Stimulated activated CD4-positive, alpha-beta T cell treated with anti-CD3 and anti-CD28 coated beads, Interleukin-1b, Interleukin-23, amount 100 ng/mL, for 4 hours (primary cell): ENCODE measurements around the gene CDC42BPG.

Experiments
- DNase-seq, 2 donors: peaks; one replicate each; pipeline ENCODE4 v3.0.0-alpha.2; 2020; ENCODE audit warnings: low read depth in 2 of 2

The CDC42BPG gene, protein sequence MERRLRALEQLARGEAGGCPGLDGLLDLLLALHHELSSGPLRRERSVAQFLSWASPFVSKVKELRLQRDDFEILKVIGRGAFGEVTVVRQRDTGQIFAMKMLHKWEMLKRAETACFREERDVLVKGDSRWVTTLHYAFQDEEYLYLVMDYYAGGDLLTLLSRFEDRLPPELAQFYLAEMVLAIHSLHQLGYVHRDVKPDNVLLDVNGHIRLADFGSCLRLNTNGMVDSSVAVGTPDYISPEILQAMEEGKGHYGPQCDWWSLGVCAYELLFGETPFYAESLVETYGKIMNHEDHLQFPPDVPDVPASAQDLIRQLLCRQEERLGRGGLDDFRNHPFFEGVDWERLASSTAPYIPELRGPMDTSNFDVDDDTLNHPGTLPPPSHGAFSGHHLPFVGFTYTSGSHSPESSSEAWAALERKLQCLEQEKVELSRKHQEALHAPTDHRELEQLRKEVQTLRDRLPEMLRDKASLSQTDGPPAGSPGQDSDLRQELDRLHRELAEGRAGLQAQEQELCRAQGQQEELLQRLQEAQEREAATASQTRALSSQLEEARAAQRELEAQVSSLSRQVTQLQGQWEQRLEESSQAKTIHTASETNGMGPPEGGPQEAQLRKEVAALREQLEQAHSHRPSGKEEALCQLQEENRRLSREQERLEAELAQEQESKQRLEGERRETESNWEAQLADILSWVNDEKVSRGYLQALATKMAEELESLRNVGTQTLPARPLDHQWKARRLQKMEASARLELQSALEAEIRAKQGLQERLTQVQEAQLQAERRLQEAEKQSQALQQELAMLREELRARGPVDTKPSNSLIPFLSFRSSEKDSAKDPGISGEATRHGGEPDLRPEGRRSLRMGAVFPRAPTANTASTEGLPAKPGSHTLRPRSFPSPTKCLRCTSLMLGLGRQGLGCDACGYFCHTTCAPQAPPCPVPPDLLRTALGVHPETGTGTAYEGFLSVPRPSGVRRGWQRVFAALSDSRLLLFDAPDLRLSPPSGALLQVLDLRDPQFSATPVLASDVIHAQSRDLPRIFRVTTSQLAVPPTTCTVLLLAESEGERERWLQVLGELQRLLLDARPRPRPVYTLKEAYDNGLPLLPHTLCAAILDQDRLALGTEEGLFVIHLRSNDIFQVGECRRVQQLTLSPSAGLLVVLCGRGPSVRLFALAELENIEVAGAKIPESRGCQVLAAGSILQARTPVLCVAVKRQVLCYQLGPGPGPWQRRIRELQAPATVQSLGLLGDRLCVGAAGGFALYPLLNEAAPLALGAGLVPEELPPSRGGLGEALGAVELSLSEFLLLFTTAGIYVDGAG (N-terminal part only)

DNA sequence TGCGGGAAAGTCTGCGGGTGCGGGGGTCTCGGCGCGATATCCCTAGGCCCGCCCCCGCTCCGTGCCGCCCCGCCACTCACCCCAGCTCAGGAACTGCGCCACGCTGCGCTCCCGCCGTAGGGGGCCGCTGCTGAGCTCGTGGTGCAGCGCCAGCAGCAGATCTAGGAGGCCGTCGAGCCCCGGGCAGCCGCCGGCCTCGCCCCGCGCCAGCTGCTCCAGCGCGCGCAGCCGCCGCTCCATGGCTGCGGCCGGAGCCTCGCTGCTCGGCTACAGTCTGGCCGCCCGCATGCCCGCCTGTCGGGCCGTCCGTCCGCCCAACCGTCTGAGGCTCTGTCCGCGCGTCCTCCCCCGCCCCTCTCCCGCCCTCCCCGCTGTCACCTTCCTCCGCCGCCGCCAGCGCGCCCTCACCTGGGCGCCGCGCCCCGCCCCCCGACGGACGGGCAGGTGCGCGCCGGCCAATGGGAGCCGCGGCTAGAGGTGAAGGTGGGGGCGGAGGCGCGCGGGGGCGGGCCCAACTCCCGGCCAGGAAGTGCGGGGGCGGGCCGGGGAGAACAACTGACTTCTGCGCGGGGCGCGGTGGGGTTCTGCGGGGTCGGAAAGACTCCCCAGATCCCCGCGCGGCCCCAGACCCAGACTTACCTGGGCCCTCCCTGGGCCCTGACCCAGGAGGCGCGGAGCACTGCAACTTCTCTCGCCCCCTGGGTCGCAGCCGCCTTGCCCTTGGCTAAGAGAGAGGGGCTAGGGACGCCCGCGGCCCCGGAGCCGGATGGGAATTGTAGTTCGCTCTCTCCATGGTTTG lies at the start of gene CDC42BPG:
Gene CDC42BPG (minus strand): TSS at position 324 of the 799 bp plus-strand sequence. CDS start 84 bp downstream, at position 240.
- DNase-seq, result peak in 1 of 2 donors; percentile 62

DNA sequence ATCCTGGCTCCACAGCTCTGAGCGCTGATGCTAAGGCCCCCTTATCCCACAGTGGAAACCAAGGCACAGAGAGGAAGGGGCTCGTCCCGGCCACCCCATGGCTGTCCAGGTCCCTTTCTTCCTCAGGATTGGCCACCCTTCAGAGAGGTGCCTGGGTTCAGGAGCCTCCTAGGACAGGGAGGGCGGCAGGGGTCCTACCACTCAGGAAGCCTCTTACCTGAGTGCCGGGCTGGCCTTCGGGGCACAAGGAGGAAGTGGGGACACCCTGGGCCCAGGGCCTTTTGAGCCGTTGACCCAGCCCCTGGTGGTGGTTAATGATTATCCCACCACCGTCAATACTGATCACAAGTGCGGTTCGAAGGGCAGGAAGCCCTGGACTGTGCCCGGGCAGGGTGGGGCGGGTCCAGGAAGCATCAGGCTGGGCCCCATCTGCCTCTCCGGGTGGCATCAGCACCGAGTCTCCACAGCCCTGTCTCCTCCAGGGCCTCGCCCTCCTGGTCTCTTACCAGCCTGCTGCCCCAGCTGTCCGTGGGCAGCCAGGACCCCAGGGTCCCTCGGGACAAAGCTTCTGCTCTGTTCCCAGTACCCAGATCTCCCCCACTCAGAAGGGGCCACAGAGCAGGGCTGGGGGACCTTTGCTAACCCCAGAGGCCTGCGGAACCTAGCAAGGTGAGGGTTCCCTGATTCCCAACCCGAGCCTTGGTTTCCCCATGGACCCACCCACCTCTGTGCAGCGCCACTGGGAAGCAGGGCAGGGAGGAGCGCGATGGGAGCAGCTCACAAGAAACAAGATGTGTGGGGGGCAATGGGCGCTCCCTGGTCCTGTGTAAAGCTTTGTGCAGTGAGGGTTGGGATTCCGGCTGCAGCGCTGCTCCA lies 49.0 kb upstream of the CDC42BPG start:
- DNase-seq, result no peak

DNA sequence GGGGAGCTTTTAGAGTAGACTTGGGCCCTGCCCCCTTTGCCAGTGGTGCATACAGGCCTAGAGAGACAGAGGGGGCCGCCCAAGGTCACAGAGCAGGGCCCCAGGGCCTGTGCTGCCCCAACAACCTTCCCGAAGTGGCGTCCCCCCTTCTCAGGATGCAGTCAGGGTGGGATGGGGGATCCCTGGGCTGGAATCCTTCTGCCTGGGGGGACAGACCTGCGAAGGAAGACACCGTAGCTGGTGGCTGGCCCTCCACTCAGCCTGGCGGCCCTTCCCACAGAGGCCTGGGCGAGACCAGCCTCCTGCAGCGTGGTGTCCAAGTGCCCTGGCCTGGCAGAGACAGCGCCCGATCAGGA lies 48.4 kb upstream of the CDC42BPG start:
- DNase-seq, result no peak

DNA sequence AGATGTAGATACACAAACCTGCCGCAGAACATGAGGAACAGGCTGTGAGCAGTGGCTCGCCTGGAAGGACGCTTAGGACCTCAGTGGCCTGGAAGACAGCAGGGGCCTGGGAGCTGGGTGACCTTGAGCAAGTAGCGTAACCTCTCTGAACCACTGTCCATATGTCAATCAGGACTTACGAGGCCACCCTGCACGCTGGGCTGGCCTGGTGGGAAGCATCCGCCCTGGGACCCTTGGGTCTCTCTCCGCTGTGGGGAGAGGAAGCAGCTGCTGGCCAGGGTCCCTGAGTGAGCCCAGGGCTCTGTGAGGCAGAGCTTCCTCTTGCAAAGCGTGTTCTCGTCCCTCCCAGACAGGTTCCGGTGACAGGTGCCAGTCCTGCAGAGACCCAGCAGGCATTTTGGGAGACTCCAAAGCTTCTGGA lies 48.0 kb upstream of the CDC42BPG start:
- no peak for DNase-seq

DNA sequence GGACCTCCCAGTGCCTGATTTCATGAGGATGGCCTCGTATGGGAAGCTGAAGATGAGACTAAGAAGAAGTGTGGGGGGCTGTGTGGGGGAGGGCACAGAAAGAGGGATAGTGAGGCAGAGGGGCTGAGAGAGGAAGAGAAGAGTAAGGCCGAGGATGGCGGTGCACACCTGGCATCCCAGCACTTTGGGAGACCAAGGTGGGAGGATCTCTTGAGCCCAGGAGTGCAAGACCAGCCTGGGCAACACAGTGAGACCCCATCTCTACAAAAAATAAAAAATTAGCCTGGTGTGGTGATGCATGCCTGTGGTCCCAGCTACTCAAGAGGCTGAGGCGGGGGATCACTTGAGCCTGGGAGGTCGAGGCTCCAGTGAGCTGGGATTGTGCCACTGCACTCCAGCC lies 47.4 kb upstream of the CDC42BPG start:
- DNase-seq, result no peak

DNA sequence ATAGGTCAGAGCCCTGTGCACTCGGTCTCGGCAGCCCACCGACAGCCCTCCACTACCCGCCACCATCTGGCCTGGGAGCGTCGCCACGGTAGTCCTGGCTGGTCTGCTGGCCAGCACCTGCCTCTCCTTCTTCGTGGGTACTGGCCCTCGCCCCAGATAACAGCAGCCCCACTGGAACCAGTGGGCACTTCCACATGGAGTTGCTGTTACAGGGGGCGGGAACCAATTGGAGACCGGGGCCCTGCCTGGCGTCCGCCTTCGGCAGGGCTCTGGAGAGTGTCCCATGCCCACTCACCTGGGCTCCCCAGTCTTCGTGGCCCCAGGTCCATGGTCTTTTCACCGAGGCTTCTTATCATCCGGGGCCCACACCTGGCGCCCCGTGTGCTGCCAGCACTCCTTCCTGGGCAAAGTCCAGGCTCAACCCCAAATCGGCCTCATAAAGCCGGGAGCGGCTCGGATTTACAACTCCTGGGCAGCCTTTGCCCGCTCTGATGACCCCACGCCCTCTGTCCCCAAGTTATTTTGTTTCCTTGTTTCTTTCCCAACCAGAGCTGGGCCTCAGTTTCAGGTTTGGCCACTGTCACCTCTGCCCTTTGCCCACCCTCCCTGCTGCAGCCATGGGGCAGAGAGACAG lies 46.9 kb upstream of the CDC42BPG start:
- no peak for DNase-seq

DNA sequence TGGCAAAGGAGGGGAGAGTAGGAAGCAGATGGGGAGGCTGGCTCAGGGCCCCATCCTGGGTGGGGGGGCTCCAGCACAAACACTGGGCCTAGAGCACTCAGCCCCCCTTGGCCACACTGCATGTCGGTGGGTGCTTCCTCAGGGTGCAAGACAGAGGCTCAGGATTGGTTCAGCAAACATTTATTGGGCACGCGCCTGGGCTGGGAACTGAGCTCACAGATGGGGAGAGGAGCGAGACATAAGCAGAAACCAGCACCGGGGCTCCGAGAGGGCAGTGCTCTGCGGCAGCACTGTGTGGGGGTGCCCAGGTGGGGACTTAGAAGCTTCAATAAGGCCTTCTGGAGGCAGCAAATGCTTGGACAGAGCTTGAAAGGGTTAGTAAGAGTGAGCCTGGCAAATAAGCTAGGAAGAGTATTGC lies 46.1 kb upstream of the CDC42BPG start:
- DNase-seq, result no peak

DNA sequence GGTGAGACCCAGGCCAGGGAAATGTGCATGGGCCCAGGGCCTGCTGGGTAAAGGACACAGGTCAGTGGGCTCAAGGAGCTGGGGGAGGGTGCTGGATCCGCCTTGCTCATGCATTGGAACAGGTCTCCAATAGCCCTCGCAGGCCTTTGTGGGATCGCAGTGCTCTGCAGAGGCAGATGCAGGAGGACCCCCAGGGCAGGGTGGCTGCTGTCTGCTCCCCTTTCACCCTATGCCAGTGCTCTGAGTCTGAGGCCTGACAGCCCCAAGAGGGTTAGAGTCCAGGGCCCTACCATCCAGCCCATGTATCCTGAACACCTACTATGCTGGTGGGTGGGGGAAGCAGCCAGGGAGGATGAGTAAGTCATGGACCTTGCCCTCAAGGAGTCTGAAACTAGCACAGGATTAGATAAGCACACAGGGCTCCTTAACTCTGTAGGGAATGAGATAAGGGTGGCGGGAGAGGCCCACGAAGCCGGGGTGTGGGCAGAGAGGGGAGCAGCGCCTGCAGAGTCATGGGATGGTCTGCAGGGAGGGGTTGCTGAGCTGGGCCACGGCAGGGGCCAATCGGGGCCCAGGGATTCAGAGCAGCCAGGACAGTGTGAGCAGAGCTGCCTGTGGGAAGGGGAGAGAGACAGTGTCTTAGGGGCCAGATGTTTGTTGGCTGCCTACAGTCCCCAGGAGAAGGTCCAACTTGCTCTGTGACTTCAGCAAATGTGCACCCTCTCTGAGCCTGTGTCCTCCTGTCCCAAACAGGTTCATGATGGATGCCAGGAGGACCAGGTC lies 44.5 kb upstream of the CDC42BPG start:
- no peak for DNase-seq

DNA sequence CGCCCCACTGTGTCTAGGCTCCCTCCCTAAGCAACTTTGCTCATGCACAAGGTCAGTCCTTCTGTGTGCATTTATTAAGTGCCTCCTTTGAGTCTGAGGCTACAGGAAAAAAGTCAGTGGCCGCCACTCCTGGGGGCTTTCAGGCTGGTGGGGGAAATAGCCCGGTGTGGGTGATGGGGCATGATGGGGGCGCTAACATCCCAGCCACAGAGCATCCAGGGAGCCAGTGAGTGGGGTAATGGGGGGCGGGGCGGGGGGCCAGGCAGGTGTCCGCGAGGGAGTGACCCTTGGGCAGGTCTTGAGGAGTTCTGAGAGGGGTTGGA lies 43.9 kb upstream of the CDC42BPG start:
- DNase-seq, result no peak

DNA sequence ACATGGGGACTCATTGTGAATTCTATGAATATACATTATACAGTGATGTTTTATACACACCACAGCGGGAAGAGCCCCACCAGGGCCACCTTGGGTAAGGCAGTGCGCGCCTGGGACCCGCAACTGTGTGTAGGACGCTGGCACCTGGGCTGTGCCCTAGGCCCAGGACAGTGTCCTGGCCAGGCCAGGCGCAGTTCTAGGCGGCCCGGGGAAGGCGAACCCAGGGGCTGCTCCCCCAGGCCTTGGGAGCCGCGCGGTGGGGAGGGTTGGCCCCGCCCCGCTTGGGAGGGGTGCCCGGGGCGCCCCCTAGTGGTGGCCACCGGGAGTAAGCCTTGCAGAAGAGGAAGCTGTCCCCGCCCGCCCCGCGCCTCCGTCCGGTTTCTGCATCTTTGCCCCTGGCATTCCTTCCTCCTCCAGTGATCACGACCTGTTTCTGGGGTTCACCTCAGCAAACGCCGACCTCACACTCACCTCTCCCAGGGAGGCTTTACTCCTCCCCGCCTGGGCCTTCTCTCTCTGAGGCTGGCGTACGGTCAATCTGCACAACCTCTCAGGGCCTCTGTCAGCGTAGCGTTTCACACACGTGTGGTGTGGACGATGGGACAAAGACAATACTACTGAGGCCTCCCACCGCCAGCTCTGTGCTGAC lies 43.4 kb upstream of the CDC42BPG start:
- DNase-seq, result peak; percentile 81 to 86

DNA sequence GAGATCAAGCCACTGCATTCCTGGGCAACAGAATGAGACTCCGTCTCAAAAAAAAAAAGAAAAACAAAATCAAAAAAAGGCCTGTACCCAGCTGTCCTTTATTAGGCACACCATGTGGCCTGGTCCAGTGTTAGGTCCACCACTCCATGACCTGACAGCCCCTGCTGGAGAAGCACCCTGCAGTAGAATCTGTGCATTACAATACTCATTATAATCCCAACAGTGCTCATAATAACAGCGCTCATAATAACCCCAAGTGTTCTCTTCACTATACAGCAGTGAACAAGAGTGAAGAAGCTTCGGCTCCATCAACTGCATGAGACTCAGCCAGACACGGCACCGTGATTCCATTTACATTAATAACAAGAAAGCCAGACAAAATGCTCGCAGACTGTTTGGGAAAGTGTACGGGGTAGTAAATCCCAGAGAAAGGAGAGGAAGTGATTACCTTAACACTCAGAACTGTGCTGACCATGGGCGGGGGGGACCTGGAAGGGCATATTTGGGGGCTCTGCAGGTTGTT lies 42.8 kb upstream of the CDC42BPG start:
- no peak for DNase-seq

DNA sequence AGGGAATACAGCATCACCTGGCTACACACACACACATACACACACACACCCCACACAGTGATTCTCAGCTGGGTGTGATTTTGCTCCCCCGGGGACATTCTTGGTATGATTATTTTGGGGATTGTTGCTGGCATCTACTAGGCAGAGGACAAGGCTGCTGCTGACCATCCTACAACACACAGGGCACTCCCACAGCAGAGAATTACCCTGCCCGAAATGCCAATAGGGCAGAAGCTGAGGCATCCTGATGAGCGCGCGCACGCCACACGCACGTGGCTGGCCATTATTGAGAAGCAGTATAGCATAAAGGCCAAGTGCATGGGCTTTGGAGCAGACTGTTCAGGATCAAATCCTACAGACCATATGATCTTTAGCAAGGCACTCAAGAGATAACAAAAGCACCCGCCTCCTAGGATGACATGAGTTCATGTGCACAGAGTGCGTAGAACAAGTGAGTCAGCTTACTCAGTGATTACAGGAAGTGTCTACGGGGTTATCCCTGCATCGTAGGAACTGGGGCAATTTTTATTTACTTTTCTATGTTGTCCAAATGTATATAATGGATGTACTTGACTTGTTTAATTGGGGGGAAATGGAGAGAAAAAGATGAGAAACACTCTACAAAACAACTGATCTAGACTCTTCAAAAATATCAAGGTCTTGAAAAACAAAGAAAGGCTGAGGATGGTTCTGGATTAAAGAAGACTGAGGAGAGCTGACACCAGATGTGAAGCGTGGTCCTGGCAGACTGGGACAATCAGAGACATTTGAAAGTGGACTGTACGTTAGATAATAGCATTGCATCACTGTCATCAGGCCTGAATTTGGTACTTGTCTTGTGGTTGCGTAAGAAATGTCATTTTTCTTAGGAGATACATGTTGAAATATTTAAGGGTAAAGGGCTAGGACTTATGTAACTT lies 41.2 kb upstream of the CDC42BPG start:
- DNase-seq, result no peak

DNA sequence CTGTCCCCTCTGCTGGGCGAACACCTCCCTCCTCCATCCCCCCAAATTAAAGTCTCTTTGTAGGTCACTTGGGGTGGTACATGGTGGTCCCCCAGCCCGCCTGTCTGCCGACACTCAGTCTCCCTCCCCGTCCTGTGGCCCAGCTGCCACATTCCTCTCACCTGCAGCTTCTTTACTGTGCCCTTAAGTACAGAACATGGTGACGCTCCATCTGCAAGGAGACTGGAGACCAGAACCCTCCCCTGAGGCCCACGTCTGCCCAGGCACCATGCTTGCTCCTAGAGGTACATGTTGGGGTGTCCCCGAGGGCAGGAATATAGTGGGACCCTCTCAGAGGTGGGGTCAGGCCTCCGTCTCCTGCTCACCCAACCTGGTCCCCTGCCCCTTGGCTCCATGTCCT lies 39.6 kb upstream of the CDC42BPG start:
- DNase-seq, result no peak

DNA sequence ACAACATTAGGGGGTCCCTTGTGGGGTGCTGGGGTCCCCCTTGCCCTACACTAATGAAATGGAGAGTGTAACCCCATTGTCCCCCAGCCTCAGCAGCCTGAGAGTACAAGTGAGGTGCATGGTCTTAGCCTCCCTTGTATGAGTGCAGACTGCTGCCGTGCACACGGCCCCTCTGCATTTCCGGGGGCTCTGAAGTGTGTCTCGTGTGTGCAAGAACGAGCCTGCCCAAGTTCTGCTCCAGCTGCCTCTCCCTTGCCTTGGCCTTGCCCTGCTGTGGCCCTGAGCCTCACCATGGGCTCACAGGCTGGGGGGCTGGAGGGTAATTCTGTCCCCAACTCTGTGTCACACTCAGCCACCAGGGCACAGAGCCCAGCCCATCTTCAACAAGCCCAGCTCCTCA lies 39.1 kb upstream of the CDC42BPG start:
- no peak for DNase-seq

DNA sequence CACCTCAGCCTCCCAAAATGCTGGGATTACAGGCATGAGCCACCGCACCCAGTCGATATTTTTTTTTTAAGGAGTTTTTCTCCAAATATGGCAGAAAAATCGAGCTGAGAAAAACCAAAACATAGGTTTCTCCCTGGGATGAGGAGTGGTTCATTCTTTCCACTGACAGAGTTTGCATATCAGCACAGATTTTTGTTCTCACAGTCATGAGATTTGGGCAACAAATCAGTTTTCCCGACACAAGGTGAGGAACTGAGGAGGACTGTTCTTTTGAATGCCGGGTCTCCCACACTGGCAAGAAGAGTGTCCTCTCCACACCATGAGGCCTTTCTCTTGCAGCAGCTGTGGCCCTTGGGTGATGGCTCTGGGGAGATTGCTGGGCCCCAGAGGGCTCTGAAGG lies 37.8 kb upstream of the CDC42BPG start:
- DNase-seq, result no peak

DNA sequence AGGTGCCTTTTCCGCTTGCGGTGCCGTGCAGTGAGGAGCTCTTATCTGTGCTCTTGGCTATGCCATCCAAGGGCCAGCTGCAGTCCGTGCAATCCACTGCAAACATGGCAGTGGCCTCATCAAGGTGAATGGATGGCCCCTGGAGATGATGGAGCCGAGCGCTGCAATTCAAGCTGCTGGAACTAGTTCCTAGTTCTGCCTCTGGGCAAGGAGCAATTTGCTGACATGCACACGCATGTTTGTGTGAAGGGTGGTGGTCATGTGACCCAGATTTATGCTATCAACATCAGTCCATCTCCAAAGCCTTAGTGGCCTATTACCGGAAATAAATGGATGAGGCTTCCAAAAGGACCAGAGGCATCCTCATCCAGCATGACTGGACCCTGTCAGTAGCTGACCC lies 37.0 kb upstream of the CDC42BPG start:
- no peak for DNase-seq
